ENCODE data around the gene PTPRE.

The PTPRE gene

DNA sequence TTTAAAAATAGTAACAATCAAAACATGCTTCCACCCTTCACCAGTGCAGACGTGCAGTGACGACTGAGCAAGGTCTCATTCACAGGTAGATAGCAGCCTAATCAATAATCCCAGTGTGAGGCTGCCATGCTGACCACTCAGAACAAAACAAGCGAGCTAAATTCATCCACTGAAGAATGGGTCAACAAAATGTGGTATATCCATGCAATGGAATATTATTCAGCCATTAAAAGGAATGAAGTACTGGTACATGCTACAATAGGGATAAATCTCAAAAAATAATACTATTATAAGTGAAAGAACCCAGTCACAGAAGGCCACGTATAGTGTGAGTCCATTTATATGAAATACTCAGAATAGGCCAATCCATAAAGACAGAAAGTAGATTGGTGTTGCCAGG lies 74.0 kb downstream of the PTPRE start:
- no peak for DNase-seq
- TF ChIP-seq, protein P1, sequence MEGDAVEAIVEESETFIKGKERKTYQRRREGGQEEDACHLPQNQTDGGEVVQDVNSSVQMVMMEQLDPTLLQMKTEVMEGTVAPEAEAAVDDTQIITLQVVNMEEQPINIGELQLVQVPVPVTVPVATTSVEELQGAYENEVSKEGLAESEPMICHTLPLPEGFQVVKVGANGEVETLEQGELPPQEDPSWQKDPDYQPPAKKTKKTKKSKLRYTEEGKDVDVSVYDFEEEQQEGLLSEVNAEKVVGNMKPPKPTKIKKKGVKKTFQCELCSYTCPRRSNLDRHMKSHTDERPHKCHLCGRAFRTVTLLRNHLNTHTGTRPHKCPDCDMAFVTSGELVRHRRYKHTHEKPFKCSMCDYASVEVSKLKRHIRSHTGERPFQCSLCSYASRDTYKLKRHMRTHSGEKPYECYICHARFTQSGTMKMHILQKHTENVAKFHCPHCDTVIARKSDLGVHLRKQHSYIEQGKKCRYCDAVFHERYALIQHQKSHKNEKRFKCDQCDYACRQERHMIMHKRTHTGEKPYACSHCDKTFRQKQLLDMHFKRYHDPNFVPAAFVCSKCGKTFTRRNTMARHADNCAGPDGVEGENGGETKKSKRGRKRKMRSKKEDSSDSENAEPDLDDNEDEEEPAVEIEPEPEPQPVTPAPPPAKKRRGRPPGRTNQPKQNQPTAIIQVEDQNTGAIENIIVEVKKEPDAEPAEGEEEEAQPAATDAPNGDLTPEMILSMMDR (IDR thresholded peaks at IDR 0.05; ENCODE audit: low read depth, low read length, missing control alignments): no peak

DNA sequence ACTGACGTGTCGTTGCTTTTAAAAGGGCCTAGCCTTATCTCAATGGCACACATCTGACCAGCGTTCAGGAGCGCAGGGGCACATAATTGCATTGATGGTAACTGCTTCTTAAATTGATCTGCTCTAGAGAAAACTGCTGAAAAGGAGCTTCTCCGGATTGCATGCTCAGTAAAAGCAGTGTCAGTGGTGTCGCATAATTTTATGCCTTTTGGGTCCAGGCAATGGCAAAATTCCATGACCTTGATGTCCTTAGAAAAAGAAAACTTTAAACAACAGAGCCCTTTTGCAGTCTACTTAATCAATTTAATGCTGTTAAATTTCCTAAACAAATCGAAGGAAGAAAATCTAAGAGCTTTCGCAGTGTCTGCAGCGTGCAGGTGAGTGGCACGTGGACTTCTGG lies 75.7 kb downstream of the PTPRE start:
- in situ Hi-C loops (cut with HindIII; ENCODE audit: low pct_ligation_motif_present, low sequenced_read_pairs): no loop called here
- no peak for DNase-seq
- TF ChIP-seq, protein P1 (IDR thresholded peaks at IDR 0.05; ENCODE audit: low read depth, low read length, missing control alignments): no peak
- H3K27ac ChIP-seq: no peak overlapping the region
- H3K4me3 ChIP-seq (ENCODE audit: low read depth, low read length): no peak overlapping the region
- H3K27me3 ChIP-seq (replicated peaks): no peaks in the 10 kb centered on the region
- H3K36me3 ChIP-seq (replicated peaks): peaks cover 4% of the 10 kb centered on the region

More for the DNA sequence above, 74.0 kb downstream of the PTPRE start:
- Histone ChIP-seq H3K27me3 (replicated peaks) (no peaks in the 10 kb centered on the region), H3K36me3 (replicated peaks) (peaks cover 4% of the 10 kb centered on the region), H3K4me3 (ENCODE audit: low read depth, low read length) (no peak overlapping the region), H3K27ac (no peak overlapping the region)
- in situ Hi-C loops (cut with HindIII; ENCODE audit: low pct_ligation_motif_present, low sequenced_read_pairs): no loop called here

DNA sequence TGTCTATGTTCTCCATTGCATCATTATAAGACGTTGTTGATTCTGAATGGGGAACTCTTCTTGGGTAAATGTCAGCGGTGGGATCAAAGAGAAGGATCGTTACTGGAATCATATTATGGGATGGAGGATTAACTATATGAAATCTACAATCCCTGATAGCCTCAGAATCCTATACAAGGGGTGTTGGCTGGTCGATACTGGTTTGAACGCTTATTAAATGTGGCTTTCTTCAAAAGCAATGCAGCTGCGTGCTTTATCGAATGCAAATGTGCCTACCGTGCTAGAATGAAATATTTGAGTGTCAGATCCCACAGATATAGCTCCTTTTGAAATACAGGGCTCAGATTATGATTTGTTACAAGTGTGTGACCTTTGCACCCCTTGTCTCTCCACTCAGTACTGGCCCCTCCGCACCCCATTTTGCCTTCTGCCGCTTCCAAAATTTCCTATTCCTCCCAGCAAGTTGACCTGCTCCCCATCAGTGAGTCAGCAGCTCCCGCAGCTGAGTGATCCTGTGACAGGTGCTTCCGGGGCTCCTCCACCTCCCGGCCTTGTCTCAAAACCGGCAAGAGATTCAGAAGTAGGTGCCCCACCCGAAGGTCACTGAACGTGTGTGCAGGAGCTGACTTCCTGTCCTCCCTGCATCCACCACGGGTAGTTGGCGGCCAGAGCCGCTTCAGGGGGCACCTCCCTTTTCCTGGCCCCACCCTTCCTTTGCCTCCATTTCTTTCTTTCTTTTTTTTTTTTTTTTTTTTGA lies 76.6 kb downstream of the PTPRE start:
- in situ Hi-C loops (cut with HindIII; ENCODE audit: low pct_ligation_motif_present, low sequenced_read_pairs): no loop called here
- no peak for DNase-seq
- TF ChIP-seq, protein P1 (IDR thresholded peaks at IDR 0.05; ENCODE audit: low read depth, low read length, missing control alignments): no peak
- H3K27me3 ChIP-seq (replicated peaks): no peaks in the 10 kb centered on the region
- peaks cover 4% of the 10 kb centered on the region for H3K36me3 ChIP-seq (replicated peaks)
- H3K4me3 ChIP-seq (ENCODE audit: low read depth, low read length): no peak overlapping the region
- no peak overlapping the region for H3K27ac ChIP-seq

DNA sequence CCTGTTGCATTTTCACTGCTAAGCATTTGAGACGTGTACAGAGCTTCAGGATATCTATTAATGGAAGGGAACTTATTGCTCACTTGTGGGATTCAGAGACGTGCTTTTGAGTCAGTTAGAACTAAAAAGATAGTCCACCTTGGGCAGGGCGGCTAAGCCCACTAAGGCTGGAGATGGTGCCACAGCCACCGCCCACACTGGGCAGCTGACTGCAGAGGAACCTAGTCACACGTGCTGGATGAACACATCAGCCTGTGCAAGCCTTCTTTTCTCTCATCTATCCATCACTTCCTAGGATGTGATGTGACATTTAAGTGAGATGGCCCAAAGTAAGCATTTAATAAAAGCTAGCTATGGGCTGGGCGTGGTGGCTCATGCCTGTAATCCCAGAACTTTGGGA lies 78.0 kb downstream of the PTPRE start:
- no peak for DNase-seq
- in situ Hi-C loops (cut with HindIII; ENCODE audit: low pct_ligation_motif_present, low sequenced_read_pairs): no loop called here
- no peak overlapping the region for H3K27ac ChIP-seq
- H3K4me3 ChIP-seq (ENCODE audit: low read depth, low read length): no peak overlapping the region
- peaks cover 4% of the 10 kb centered on the region for H3K36me3 ChIP-seq (replicated peaks)
- TF ChIP-seq, protein P1 (IDR thresholded peaks at IDR 0.05; ENCODE audit: low read depth, low read length, missing control alignments): no peak
- H3K27me3 ChIP-seq (replicated peaks): no peaks in the 10 kb centered on the region

DNA sequence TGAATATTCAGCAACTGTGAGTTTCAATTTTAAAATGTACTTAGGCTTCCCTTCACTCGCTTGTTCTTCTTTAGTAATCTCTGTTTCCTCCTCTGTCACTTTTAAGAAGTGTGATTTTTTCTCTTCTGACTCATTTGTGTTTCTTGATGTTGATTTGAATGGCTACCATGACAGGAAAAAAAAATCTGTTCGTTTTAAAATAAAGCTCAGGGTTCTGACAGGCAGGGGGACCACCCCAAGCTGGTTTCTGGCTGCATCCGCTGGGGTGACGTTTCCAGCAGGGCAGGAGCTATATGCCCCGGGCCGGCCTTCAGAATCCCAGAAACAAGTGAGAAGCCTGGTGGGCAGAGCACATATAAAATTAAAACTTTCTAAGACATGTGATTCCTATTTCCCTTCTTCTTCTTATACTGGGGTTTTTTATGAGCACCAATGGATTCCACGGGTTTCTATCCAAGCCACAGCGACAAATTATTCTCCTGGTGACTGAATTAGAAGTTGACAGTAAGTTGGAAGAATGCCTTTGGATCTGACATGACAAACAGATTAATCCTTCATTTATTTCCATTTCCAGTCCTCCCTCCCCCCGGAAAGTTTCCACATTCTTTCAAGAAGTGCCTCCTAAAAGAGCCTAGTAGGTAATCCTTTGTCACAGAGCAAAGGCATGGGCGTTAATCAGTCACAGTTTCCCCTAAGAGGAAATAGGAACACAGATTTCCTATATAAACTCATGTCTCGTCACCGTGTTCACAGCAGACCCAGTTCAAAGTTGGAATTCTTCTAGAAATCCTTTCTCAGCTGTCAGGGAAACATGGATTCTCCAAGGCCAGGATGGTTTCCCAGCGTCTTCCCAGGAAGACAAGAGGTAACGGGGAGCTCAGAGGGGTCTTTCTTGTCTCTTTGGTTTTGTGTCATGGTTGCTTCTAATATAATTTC lies 79.9 kb downstream of the PTPRE start:
- DNase-seq: no peak
- in situ Hi-C loops (cut with HindIII; ENCODE audit: low pct_ligation_motif_present, low sequenced_read_pairs): no loop called here

More for the DNA sequence above, 79.9 kb downstream of the PTPRE start:
- Histone ChIP-seq H3K27ac (no peak overlapping the region), H3K36me3 (replicated peaks) (peaks cover 4% of the 10 kb centered on the region), H3K4me3 (ENCODE audit: low read depth, low read length) (no peak overlapping the region), H3K27me3 (replicated peaks) (no peaks in the 10 kb centered on the region)
- TF ChIP-seq, protein P1 (IDR thresholded peaks at IDR 0.05; ENCODE audit: low read depth, low read length, missing control alignments): no peak

All from brain microvascular endothelial cell (primary cell).